IPS-NIHi11 (cell line): ENCODE data around the gene TMEM89.

Experiments
- DNase-seq: peaks from one replicate; pipeline ENCODE4 v3.0.0; 2012; ENCODE audit warnings: mixed read lengths, low spot score

Gene TMEM89

DNA sequence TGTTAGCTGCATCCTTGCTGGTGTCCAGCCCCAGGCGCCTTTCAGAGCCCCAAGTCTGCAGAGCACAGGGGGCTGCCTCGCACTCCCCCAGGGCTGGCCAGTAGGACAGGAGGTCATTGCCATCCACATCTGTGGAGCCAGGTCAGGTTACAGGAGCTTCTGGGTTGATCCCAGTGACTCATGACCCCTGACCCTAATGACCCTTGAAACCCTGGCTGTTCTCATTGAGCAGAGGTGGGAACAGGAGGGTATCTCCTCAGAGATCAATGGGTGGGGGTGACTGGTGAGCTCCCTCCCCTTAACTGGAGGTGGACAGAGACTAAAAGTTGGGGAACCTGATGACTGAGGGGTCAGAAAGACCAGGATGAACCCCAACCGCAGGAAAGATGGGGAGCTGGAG, 19.8 kb upstream of the TMEM89 start:
- no peak for DNase-seq

DNA sequence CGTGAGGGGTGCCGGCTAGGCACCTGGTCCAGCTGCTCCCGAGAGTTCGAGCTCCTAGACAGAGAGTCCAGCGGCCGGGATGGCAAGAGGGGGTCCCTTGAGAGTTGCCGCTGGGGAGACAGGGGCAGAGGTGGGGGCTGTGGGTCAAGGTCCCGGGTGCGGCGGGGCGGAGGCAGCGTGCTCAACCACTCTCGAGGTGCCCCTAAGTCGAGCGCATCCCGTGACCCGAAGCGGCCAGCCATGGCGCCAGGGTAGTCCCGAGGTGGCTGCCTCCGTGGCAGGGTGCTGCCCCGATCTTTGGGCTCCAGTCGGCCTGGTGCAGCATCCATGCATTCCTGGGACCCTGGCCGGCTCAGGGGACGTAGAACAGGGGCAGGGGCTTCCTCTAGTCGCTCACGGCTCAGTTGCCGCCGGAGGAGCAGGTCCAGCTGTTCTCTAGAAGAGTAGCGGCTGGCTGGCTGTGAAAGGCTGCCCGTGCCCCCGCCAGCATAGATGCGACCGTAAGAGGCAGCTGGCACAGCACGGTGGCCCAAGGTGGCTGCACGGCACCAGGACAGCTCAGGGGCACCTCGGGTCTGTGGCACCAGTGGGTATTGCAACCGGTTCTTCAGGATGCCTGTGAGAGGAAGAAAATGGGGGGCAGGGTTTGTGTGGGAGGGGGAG, 18.5 kb upstream of the TMEM89 start:
- DNase-seq = no peak

DNA sequence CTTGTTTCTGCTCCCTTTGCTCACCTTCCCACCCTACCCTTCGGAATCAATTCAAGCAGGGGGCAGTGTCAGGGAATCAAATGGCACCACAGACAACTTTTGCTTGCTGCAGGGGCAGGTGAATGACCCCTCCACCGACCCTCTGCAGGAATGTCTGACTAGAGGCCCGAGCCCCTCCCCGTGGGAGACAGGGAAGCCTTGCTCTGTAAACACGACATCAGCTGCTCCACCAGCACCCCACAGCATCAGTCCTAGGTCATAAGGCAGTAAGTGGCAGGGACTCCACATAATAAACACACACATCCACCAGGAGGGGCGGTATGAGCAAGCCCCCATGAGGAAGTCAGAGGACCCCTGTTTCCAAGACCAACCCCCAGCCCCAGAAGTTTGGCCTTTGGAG, 15.7 kb upstream of the TMEM89 start:
- no peak for DNase-seq

DNA sequence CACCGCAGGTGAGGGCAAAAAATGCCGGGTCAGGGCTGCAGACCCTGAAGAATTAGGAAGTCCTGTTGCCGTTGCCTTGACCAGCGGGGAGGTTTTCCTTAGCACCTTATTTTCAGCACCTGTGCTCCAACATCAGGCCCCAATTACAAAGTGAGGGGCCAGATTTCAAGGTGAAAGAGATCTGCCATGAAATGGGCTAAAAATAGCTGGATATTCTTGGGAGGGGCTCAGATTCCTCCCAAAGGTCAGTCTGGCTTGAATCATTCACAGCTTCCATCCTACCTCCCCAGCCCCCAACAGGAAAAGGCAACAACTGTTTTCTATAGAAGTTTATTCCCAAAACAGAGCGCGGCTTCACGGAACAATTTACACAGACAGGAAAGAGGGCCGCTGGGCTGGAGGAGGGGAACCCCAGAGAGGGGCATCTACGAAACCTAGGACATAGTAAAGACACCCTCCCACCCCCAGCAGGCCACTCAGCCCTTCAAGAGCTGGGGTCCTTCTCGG, 14.6 kb upstream of the TMEM89 start:
- DNase-seq = no peak

DNA sequence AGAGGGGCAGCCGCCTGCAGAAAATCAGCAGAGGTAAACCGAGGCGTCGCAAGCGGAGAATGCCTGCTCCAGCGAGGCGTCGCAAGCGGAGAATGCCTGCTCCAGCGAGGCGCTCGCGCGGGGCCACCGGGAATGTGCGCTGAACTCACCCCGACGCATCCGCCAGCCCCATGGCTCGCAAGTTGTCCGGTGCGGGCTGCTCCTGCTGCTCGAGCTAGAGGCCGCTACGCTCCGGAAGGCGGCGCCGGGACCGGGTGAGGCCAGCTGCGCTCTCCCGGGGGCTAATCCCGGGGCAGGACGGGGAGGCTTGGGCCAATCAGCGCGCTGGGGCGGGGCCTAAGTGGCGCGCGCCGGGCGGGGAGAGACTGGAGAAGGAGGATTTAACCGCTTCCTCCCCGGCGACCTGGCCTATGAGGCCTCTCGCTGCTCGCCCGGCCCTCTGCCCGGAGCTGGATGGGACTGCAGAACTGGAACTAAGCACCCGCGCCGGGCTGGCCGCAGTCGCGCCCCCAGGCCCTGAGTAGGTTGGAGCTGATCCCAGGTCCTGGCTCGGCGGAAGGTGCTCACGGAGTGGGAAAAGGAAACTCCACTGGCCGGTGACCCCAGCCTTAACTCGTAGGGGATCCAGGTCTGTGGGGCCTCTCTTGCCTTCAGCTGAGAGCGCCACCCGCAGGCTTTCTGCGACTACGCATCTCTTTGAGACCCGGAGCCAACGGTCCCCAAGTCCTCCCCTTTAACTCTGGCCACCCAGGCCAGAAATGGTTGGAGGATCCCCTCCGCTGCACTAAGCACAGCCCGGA, 13.9 kb upstream of the TMEM89 start, which contains the start of gene SLC26A6:
Gene SLC26A6, minus strand, starts transcription at position 240 of the 800 bp plus-strand sequence. Its CDS starts 68 bp downstream, at position 172.
- peak; percentile 100 for DNase-seq

DNA sequence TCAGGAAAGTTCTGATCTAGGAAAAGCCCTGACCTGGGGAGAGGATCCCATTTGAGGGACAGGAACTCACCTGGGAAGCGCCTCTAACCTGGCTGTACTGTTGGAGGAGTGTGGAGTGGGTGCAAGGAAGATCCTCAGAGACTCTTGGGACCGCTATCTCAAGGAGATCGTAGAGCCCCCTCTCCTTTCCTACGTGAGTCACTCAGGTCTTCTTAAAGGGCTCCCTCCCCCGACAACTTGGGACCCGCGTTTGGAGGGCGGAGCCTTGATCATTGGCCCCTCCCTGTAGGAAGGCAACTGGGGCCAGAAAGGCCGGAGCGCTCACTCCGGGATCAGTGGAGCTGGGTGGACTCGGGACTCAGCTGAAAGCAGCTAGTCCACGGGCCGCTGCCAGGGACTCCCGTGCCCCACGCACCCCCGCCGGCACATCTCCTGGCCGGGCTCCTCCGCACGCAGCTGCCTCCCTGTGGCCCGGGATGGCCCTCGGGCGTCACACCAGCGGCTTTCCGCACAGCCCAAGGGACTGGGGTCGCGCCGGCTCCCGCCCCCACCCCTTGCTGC, 13.2 kb upstream of the TMEM89 start:
- peak; percentile 87 for DNase-seq

DNA sequence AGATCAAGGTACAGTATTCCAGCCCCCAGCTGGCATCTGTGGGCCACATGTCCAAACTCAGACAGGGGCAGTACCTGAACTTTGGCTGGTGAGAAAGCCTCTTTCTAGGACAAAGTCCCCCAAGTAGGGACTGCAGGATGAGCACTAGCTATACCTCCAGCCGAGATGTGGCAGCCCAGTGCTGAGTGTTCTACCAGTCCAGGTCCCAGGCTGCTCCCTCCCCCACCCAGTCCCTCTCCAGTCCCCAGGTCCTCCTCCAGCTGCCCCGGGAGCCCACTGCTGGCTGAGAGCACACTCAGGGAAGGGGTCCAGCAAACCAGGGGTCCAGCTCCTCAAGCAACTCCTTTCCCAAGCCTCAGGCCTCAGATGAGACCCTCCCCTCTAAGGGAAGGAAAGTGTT, 12.2 kb upstream of the TMEM89 start:
- DNase-seq = no peak

DNA sequence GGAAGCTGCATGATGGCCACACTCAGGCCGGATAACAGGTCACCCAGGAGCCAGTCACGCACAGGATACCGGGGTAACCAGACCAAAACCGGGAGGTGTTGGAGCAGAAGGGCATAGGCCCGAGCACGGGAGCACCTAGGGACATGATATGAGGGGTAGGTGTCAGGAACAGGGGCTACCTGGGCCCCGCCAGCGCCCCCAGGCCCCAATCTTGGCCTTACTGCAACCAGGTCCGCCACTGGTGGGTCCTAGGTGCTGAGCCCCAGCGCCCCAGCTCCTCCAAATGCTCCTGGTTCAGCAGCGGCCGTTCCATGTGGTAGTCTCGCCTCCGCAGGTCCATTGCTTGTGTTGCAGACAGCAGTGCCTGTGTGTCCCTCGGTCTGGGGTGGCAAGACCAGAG, 11.7 kb upstream of the TMEM89 start:
- DNase-seq = no peak

DNA sequence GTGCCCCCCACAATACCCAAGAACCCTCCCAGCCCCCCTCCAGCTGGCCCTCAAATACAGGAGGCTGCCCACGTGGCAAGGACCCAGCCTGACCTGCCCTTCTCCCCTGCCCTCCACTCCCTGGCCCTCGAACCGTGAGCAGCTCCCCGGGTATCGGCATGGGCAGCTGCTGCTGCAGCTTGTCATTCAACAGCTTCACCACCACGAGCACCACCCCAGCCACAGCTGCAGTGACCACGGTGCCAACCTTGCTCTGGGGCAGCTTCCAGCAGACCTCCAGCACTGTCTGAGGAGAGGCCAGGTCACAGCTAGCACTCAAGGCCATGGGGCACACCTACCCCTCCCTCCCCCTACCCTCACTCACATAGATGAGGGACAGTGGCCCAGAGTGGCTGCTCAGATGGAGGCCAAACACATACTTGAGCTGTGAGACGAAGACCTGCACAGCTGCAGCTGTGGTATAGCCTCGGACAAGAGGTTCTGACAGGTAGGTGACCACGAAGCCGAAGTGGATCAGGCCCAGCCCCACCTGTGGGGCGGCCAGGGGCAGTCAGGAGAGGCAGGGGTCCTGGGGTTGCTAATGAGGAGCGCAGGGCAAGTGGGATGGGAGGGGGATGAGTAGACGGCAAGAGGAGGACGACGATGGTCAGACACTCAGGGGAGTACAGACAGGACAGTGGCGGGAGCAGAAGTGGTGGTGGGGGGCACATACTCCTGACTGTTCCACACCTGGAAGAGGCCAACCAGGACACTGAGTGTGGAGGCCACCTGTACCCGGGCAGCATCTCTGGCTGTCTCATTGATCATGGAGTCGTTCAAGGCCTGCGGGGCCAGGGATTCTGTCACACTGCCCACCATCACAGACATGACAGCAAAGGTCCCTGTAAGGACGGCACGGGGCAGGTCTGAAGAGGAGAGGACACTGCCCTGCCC, 10.2 kb upstream of the TMEM89 start:
- no peak for DNase-seq

DNA sequence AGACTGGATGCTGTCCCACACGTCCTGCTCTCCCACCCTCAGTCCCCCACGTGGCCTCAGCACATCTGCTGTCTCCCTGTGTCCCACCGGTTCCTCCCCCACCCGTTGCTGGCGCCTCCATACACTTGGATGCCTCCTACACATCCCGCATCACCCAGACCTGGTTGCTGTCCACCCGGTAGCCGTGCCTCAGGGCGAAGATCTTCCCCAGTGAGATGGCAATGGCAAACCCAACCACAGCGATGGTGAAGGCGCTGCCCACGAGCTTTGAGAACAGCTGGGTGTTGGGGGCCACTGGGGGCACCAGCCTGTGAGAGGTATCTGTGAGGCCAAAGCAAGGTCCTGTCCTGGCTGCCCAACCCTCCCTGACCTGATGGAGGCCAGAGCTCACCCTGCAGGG, 9.3 kb upstream of the TMEM89 start:
- DNase-seq = no peak

DNA sequence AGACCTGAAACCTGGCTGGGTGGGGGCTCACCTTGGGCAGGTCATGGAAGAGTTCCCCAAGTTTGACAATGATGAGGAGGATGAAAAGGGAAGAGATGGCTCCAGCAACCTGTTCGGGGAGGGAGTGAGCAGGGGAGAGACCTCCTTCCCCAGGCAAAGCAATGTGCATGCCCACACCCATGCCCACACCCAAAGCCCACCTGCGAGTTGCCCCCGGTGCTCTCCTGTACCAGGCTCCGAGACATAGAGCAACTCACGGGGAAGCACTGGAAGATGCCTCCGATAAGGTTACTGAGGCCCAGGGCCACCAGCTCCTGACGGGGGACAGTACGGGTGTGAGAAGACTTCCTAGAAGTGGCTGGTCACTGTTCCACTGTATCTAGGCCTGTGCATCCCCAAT, 8.8 kb upstream of the TMEM89 start:
- DNase-seq = no peak

DNA sequence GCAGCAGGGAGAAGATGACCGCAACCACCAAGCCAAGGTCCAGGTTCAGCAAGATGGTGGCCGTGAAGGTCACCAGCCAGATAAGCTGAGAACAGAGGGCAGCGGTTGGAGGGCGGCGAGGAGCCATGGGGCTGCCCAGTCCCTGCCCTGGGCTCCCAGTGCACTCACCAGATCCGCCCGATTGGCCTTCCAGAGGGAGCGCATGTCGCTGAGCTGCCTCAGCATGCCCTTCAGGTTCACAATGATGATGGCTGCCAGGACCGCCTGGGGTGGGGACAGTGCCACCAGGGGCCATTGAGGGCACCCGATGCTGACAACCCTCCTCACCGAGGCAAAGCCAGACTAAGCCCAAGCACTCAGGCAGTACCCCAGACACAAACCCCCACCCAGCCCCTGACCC, 8.3 kb upstream of the TMEM89 start:
- no peak for DNase-seq

DNA sequence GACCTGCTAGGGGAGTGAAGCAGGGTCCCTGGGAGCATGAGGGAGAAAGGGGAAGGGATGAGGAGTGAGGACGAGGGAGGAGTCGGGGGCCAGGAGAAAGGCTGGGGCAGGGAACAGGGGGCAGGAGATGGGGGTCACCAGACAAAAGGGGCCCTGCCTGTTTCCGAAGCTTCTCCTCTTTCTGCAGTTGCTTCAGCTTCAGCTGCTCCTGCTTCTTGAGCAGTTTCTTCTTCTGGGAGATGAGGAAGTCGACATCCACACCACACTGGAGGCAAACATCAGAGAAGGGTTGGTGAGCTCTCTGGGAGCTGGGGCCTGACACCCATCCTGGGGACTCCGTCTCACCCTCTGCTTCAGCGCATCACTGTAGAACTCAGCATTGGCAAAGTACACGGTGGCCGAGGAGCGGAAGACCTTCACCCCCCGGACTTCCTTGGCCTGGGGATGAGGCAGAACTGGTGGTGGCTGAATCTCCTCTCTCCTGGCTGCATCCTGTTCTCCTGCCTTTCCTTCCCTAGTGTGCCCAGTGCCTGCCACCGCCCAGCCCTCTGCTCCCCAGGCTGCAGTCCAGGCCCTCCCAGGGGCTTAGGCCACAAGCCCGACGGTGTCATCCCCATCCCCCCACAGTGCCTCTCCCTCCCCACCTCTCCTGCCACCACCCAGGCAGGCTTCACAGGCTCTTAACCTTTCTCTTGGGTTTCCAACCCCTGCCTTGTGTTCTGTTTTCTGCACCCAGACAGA, 6.9 kb upstream of the TMEM89 start:
- DNase-seq = no peak

DNA sequence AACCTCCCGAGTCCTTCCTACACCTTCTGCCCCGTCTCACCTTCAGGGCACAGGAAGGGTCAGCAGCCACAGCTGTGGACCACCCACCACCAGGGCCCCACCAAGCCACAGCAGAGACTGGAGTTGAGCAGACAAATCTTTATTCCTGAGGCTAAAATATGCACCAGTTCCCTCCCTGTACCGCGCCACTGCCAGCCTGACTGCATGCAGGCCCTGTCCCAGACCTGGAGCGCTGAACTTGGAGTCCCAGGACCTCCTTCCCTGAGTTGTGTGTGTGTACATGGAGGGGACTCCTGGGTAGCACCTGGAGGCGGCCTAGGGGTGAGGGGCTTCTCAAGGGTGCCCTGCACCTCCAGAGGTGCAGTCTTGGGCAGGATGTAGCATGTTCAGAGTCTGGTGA, 4.0 kb upstream of the TMEM89 start:
- no peak for DNase-seq

DNA sequence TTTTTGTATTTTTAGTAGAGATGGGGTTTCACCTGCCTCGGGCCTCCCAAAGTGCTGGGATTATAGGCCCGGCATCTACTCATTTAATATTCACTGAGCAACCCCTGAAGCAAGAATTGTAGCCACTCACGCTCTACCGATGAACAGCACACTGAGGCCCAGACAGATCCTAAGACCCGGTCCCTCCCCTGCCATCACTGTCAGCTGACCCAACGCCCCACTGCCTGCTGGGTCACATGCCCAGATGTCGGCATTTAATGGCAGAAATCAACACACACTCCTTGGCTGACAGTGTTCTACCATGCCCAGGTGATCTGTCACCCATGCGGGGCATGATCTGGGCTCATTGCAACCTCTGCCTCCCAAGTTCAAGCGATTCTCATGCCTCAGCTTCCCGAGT, 3.2 kb upstream of the TMEM89 start:
- DNase-seq = no peak

DNA sequence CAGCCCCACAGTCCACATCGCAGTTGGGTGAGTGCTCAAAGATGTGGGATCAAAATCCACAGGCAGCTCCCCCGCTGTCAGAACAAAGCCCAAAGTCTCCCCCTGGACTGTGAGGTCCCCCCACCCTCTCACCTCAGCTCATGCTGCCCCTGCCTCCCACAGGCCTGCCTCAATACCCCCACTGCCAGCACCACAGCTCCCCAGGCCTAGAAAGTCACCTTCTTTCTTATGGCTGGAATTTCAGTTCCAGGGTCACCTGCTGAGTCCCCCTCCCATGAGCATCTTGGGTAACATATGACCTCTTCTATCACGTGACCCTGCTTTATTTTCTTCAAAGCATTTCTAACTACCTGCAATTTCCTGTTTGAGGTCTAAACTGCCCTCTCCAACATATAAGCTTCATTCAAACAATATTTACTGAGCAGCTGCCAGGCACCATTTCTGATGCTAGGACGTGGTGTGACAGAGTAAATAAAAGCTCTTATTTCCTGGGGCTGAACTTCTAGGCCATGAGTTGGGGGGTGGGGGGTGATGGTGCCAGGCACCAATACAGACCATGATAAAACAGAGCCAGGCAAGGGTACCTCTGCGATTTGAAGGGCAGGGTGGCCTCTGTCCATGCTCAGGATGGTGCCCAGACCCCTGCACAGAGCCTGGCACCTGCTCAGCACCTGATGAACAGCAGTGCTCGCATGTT, 2.4 kb upstream of the TMEM89 start:
- DNase-seq = no peak

DNA sequence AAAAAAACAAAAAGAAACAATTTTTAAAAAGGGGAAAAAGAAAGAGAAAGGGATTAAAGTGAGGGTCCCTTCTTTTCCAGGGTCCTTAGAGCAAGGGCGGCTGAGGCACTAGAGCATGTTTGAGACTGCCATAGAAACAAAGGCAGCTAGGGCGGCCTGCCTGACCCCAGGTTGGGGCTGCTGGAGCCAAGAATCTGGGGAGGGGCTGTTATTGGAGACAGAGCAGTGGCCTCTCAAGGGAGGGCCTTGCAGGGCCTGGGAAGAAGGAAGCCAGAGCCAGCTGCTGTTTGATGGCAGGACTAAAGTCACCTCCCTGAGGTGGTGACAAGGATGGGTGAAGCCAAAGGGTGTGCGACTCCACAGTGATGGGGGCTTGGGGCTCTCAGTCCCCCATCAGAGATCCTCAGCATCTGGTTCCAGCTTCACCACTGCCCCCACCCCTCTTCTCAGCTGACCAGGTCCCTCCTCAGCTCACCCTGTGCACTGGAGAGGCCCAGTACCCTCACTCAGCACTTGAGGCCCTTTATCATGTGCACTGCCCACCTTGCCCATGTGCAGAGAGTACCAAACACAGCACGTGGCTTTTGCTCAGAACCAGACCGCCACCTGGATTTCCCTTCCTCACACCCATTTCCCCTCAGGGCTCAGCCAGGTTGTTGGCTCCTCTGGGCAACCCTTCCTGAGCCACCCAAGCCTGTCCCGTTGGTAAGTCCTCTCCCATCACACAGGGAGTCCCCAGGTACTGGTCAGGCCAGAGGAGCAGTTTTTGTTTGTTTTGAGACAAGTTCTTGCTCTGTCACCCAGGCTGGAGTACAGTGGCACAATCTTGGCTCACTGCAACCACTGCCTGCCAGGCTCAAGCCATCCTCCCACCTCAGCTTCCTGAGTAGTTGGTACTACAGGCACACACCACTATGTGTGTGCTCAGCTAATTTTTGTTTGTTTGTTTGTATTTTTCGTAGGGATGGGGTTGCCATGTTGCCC, 1.7 kb downstream of the TMEM89 start:
- DNase-seq = no peak

DNA sequence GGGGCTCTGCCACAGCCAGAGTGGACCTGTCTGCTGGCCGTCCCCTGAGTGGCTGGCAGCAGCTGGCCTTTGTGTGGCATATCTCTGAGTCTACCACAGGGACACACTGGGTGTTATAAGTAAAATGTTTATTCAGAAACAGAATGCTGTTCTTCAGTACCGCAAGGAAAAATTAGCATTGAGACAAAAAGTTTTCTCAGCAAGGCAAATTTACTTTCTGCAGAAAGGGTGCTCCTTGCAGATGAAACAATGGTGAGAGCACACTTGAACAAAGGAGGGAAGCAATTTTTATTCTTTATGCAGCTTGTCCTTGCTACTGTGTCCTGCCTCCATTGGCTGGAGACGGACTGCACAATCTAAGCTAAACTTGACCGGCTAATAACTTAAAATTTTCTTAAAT, 4.0 kb downstream of the TMEM89 start:
- no peak for DNase-seq

DNA sequence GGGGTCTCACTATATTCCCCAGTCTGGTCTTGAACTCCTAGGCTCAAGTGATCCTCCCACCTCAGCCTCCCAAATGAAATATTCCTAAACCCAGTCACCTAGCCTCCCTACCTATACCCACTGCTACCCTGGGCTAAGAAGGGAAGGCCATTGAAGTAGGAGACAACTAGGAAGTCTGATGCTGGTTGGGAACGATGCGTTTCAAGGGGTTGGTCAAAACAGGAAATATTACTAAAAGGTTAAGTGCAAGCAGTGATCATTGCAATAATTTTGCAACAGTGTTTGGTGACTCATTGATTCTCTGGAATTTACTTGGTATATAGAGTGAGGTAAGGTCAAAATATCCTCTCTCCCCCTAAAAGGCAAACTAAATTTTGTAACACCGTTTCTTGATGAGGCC, 7.5 kb downstream of the TMEM89 start:
- no peak for DNase-seq

DNA sequence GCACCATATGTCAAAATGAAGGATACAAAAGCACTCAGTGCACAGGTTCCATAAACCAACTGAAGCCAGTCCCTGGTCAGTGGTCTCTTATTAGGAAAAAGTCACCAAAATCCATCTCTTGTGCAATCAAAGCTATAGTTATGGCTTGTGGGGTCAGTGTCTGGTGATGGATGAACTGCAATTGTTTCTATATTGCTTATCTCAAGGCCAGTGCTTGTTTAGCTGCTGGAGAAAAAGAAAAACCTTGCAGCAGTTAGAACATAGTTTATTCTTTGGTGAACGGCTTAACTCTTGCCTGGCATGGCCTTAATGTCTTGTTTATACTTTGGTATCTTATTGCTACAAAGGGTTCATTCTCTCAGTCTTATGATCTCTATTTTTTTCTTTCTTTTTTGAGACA, 9.3 kb downstream of the TMEM89 start:
- no peak for DNase-seq
